SK-N-MC (cell line): Measurements from ENCODE around the gene CLTA.

Experiments used
- EZH2 ChIP-seq: fragments of 200-600 bp; sonication (generic); IDR thresholded peaks from one replicate; pipeline ENCODE4 v1.6.1; 2017; ENCODE audit warnings: antibody characterized with exemption
- FOXP2 ChIP-seq: optimal IDR thresholded peaks from 2 replicates; pipeline ENCODE3; 2011; ENCODE audit warnings: mild to moderate bottlenecking, moderate library complexity; ENCODE audit not compliant: insufficient read depth; ENCODE audit errors: extremely low read length, control extremely low read depth
- POLR2AphosphoS5 ChIP-seq: IDR thresholded peaks from 2 replicates; pipeline ENCODE4 v1.6.1; 2012; ENCODE audit warnings: mild to moderate bottlenecking, low read depth, low read length, borderline replicate concordance

GRCh38 chr9:36187414-36187813 is 3.3 kb upstream of the CLTA start:
- TF ChIP-seq EZH2 (no peak), POLR2AphosphoS5 (no peak), FOXP2 (no peak)
